Activated T-helper 9 cell treated with anti-CD3 and anti-CD28 coated beads, Interleukin-2, amount 50 U/mL, for 16 hours (primary cell): ENCODE results near the gene GALK1.
A peak's percentile ranks its signal among the peaks of the same experiment; 100 is the strongest.
"Not testable (repeated sequence)": the region's sequence is repeated elsewhere in the genome, so short reads cannot be mapped to it uniquely, and the experiment has no call there.

Experiments used
- DNase-seq: peaks from one replicate; pipeline ENCODE4 v3.0.0-alpha.2; 2020; ENCODE audit warnings: low read depth

GALK1 gene

GRCh38 chr17:75783803-75784472, 18.9 kb upstream of the GALK1 start:
- DNase-seq: no peak

GRCh38 chr17:75783069-75783783, 18.2 kb upstream of the GALK1 start:
- DNase-seq: no peak

- no peak for DNase-seq
Measured at GRCh38 chr17:75779987-75780889, 15.2 kb upstream of the GALK1 start.

GRCh38 chr17:75779250-75779986, 14.4 kb upstream of the GALK1 start:
- DNase-seq: peak; percentile 88

GRCh38 chr17:75778861-75779249, 13.9 kb upstream of the GALK1 start:
- DNase-seq: no peak

GRCh38 chr17:75778066-75778860, 13.3 kb upstream of the GALK1 start:
- DNase-seq: not testable (repeated sequence)

- DNase-seq: no peak
Measured at GRCh38 chr17:75777296-75777922, 12.4 kb upstream of the GALK1 start.

- no peak for DNase-seq
Measured at GRCh38 chr17:75776386-75777295, 11.6 kb upstream of the GALK1 start.

GRCh38 chr17:75774991-75775668, 10.1 kb upstream of the GALK1 start:
- no peak for DNase-seq

GRCh38 chr17:75774471-75774990, 9.5 kb upstream of the GALK1 start:
- no peak for DNase-seq

- no peak for DNase-seq
Measured at GRCh38 chr17:75773808-75774470, 8.9 kb upstream of the GALK1 start.

- no peak for DNase-seq
Measured at GRCh38 chr17:75773121-75773807, 8.3 kb upstream of the GALK1 start.

GRCh38 chr17:75771334-75772281, 6.6 kb upstream of the GALK1 start:
- no peak for DNase-seq

GRCh38 chr17:75769536-75769935, 4.5 kb upstream of the GALK1 start:
- no peak for DNase-seq

- no peak for DNase-seq
Measured at GRCh38 chr17:75767881-75768280, 2.9 kb upstream of the GALK1 start.

GRCh38 chr17:75765981-75766380, 989 bp upstream of the GALK1 start:
- no peak for DNase-seq

GRCh38 chr17:75764417-75764710, 628 bp downstream of the GALK1 start:
- DNase-seq: no peak
